HepG2 (cell line): ENCODE results near the gene ARFGAP1. TPM values are rescaled to one million over a fixed set of nuclear protein-coding genes. Genes with fewer than 3 reads are reported as not detected.

ENCODE experiments used
- AGO2 ChIP-seq: fragments of 200-400 bp; formaldehyde crosslinking; optimal IDR thresholded peaks from 2 replicates; pipeline ENCODE3; 2017; ENCODE audit warnings: mild to moderate bottlenecking, low read depth, low read length, moderate library complexity
- AKAP8 ChIP-seq: sonication (generic); formaldehyde crosslinking; IDR thresholded peaks from 2 replicates; pipeline ENCODE4 v1.5.1; 2020; ENCODE audit warnings: mild to moderate bottlenecking, missing genetic modification reagents
- BCL3 ChIP-seq: sonication (generic); formaldehyde crosslinking; IDR thresholded peaks from 2 replicates; pipeline ENCODE4 v1.5.1; 2020; ENCODE audit warnings: mild to moderate bottlenecking, missing genetic modification reagents, moderate library complexity
- MTA1 ChIP-seq: sonication (generic); formaldehyde crosslinking; IDR thresholded peaks from 2 replicates; pipeline ENCODE4 v1.4.0; 2020; ENCODE audit warnings: missing genetic modification reagents, mild to moderate bottlenecking, borderline replicate concordance
- MZF1 ChIP-seq: sonication (generic); formaldehyde crosslinking; IDR thresholded peaks from 2 replicates; pipeline ENCODE4 v1.8.1; 2023; ENCODE audit warnings: mild to moderate bottlenecking, missing genetic modification reagents, borderline replicate concordance
- NFE2 ChIP-seq: sonication (generic); formaldehyde crosslinking; IDR thresholded peaks from 2 replicates; pipeline ENCODE4 v1.4.0; 2020; ENCODE audit warnings: missing genetic modification reagents
- RBFOX2 ChIP-seq: fragments of 200-400 bp; formaldehyde crosslinking; IDR thresholded peaks from 2 replicates; pipeline ENCODE4 v1.6.1; 2017; ENCODE audit warnings: low read depth, mild to moderate bottlenecking, low read length
- REXO4 ChIP-seq: sonication (generic); formaldehyde crosslinking; IDR thresholded peaks from 2 replicates; pipeline ENCODE4 v1.8.0; 2022; ENCODE audit warnings: missing genetic modification reagents, mild to moderate bottlenecking, borderline replicate concordance
- RFXAP ChIP-seq: sonication (generic); formaldehyde crosslinking; IDR thresholded peaks from 2 replicates; pipeline ENCODE4 v1.4.0; 2020; ENCODE audit warnings: missing genetic modification reagents, borderline replicate concordance
- SIN3A ChIP-seq: IDR thresholded peaks from 2 replicates; pipeline ENCODE4 v1.6.1; 2011; ENCODE audit warnings: low read depth, mild to moderate bottlenecking, control low read depth, low read length, borderline replicate concordance
- SMAD9 ChIP-seq: sonication (generic); formaldehyde crosslinking; IDR thresholded peaks from 2 replicates; pipeline ENCODE4 v1.5.1; 2020; ENCODE audit warnings: mild to moderate bottlenecking, missing genetic modification reagents
- SP2 ChIP-seq: sonication (generic); formaldehyde crosslinking; IDR thresholded peaks from 2 replicates; pipeline ENCODE4 v1.5.1; 2020; ENCODE audit warnings: mild to moderate bottlenecking, missing genetic modification reagents
- SRSF9 ChIP-seq: fragments of 200-400 bp; formaldehyde crosslinking; IDR thresholded peaks from 2 replicates; pipeline ENCODE4 v1.6.1; 2018; ENCODE audit warnings: borderline replicate concordance, mild to moderate bottlenecking, low read depth, low read length; ENCODE audit not compliant: insufficient read depth, poor library complexity, severe bottlenecking
- ZNF142 ChIP-seq: sonication (generic); formaldehyde crosslinking; IDR thresholded peaks from 2 replicates; pipeline ENCODE4 v1.4.0; 2020; ENCODE audit warnings: missing genetic modification reagents
- ZNF550 ChIP-seq: sonication (generic); formaldehyde crosslinking; IDR thresholded peaks from 2 replicates; pipeline ENCODE4 v1.4.0; 2020; ENCODE audit warnings: mild to moderate bottlenecking, missing genetic modification reagents, borderline replicate concordance
- ZNF768 ChIP-seq: sonication (generic); formaldehyde crosslinking; IDR thresholded peaks from 2 replicates; pipeline ENCODE4 v1.4.0; 2020; ENCODE audit warnings: missing genetic modification reagents
- ZNF777 ChIP-seq: sonication (generic); formaldehyde crosslinking; IDR thresholded peaks from 2 replicates; pipeline ENCODE4 v1.4.0; 2020; ENCODE audit warnings: missing genetic modification reagents
- polyA plus RNA-seq, 8 experiments: library from polyadenylated mRNA; depleted of rRNA in 3 of 8; stranded (reverse) in 7 of 8; unstranded in 1 of 8; fragments of >200 nt; fragmentation: Illumina TruSeq in 4 of 8; extraction: Trizol in 4 of 8; gene quantifications; 2 replicates each; pipeline versions ENCODE4 v1.2.1 to v1.2.3, GENCODE V29; 2011 to 2016; ENCODE audit warnings: low read depth in 4 of 8, missing spikeins in 1 of 8, mixed read lengths in 1 of 8; ENCODE audit not compliant: insufficient read depth in 1 of 8
- total RNA-seq, 5 experiments: library from RNA; depleted of rRNA; stranded (reverse); fragments of >200 nt; fragmentation: Illumina TruSeq; extraction: Trizol; gene quantifications; 2 replicates each; pipeline ENCODE4 v1.2.3, GENCODE V29; 2016; ENCODE audit warnings: low read depth in 1 of 5

Gene ARFGAP1
- total and polyA plus RNA-seq, 2 of the 13 experiments (the other 11 are each of a cell fraction or from before 2014, with no cell fraction given) = 132 TPM

GRCh38 chr20:63274381-63275228, 2.0 kb downstream of the ARFGAP1 start (continued):
- TF ChIP-seq ZNF142 (0 out of 2 replicates have a peak, but pooled peaks have one; percentile 7), RBFOX2 (peak; percentile 42; the same call in 1 of the 2 replicates), ZNF550 (0 out of 2 replicates have a peak, but pooled peaks have one; percentile 63), SMAD9 (CRISPR knock-in tag) (no peak), AGO2 (peak; percentile 19), MZF1 (CRISPR knock-in tag) (0 out of 2 replicates have a peak, but pooled peaks have one; percentile 81), AKAP8 (CRISPR knock-in tag) (0 out of 2 replicates have a peak, but pooled peaks have one; percentile 21), NFE2 (CRISPR knock-in tag) (no peak), REXO4 (CRISPR knock-in tag) (no peak), RFXAP (CRISPR knock-in tag) (0 out of 2 replicates have a peak, but pooled peaks have one; percentile 14), ZNF777 (CRISPR knock-in tag) (0 out of 2 replicates have a peak, but pooled peaks have one; percentile 2), SIN3A (no peak), SP2 (no peak), BCL3 (CRISPR knock-in tag) (0 out of 2 replicates have a peak, but pooled peaks have one; percentile 31), MTA1 (CRISPR knock-in tag) (peak; percentile 34; the same call in 1 of the 2 replicates), SRSF9 (no peak), ZNF768 (0 out of 2 replicates have a peak, but pooled peaks have one; percentile 9)
